Upper lobe of left lung (tissue), 6 donors: ENCODE results near the gene SPINT1. TPM values are rescaled to one million over a fixed set of nuclear protein-coding genes. Genes with fewer than 3 reads are reported as not detected.

Experiments
- ATAC-seq, 2 donors: fragments of 200-7000 bp; cut with Tn5 transposase; one replicate each; pipeline ENCODE4 v1.9.1; 2022; ENCODE audit warnings: mild to moderate bottlenecking in 2 of 2, moderate library complexity in 2 of 2; ENCODE audit not compliant: low FRiP score in 2 of 2
- DNase-seq, 2 donors: peaks; one replicate each; pipeline ENCODE4 v3.0.0-alpha.2; 2019 to 2020
- H3K27ac ChIP-seq, 4 donors: fragments of 200-600 bp; sonication (generic); one replicate each; pipeline ENCODE4 v1.5.1; 2016 to 2019
- H3K27me3 ChIP-seq, 4 donors: fragments of 200-600 bp; sonication (generic); one replicate each; pipeline ENCODE4 v1.5.1; 2017 to 2019
- H3K36me3 ChIP-seq, 4 donors: fragments of 200-600 bp; sonication (generic); one replicate each; pipeline ENCODE4 v1.5.1; 2016 to 2019
- H3K4me1 ChIP-seq, 4 donors: fragments of 200-600 bp; sonication (generic); one replicate each; pipeline ENCODE4 v1.5.1; 2018 to 2019
- H3K4me3 ChIP-seq, 4 donors: fragments of 200-600 bp; sonication (generic); one replicate each; pipeline ENCODE4 v1.5.1; 2017 to 2019; ENCODE audit warnings: mild to moderate bottlenecking in 2 of 4, moderate library complexity in 1 of 4
- H3K9me3 ChIP-seq, 4 donors: fragments of 200-600 bp; sonication (generic); one replicate each; pipeline ENCODE4 v1.5.1; 2018 to 2019
- CTCF ChIP-seq, 6 experiments: fragments of 450-650 bp in 4 of 6; fragments of 200-600 bp in 2 of 6; sonication (generic) in 2 of 6; IDR thresholded peaks; one replicate each; pipeline ENCODE4 v1.5.1; 2016 to 2019; ENCODE audit warnings: antibody characterized with exemption in 6 of 6
- EP300 ChIP-seq, 4 donors: sonication (generic); formaldehyde crosslinking; IDR thresholded peaks; one replicate each; pipeline ENCODE4 v1.5.1; 2017; ENCODE audit warnings: antibody characterized with exemption in 4 of 4, control low read depth in 2 of 4
- POLR2A ChIP-seq, 4 donors: fragments of 450-650 bp; IDR thresholded peaks; one replicate each; pipeline ENCODE4 v1.5.1; 2016 to 2017; ENCODE audit warnings: antibody characterized with exemption in 4 of 4, mild to moderate bottlenecking in 2 of 4
- POLR2AphosphoS5 ChIP-seq, 2 donors: sonication (generic); formaldehyde crosslinking; IDR thresholded peaks; one replicate each; pipeline ENCODE4 v1.5.1; 2017; ENCODE audit warnings: antibody characterized with exemption in 2 of 2
- WGBS, 2 donors: methylation state at CpG; one replicate each; pipeline ENCODE4 v1.1.5; 2017 to 2018; 5-methylcytosine and 5-hydroxymethylcytosine counted together
- total RNA-seq, 6 donors: library from RNA; depleted of rRNA in 4 of 6; stranded (reverse); fragments of >200 nt in 4 of 6; gene quantifications; one replicate each; pipeline versions ENCODE4 v1.1.0 to v1.2.1, GENCODE V29; 2016 to 2021
- donor health status: DM: no; HTN: no; CAD: no; lungs with moderate emphysema.
- donor health status: DM: no; HTN: yes; CAD: no; lungs with severe emphysema.

The SPINT1 gene
- total RNA-seq, 6 donors from 2014 or later: 99.3 to 252 (median 163) TPM

GRCh38 chr15:40881351-40881750 lies 37.5 kb downstream of the SPINT1 start:
- ATAC-seq (no peak), DNase-seq (no peak)
- no peaks in the 10 kb centered on the region for H3K27me3 ChIP-seq
- H3K27ac ChIP-seq: no peak overlapping the region
- no peak overlapping the region for H3K4me3 ChIP-seq
- H3K9me3 ChIP-seq: no peaks in the 10 kb centered on the region
- H3K4me1 ChIP-seq: no peaks in the 10 kb centered on the region
- no peaks in the 10 kb centered on the region for H3K36me3 ChIP-seq
- TF ChIP-seq POLR2AphosphoS5 (IDR thresholded peaks at IDR 0.05): no peak
- TF ChIP-seq EP300 (IDR thresholded peaks at IDR 0.05): no peak
- TF ChIP-seq CTCF (IDR thresholded peaks at IDR 0.05): no peak
- no peak for TF ChIP-seq POLR2A (IDR thresholded peaks at IDR 0.05)
- WGBS, 2 donors: 88 to 96% methylated on average over 6 of the region's 6 CpGs

- DNase-seq (no peak), ATAC-seq (no peak)
- H3K4me3 ChIP-seq: no peak overlapping the region
- 61 to 74% methylated on average over 1 of the region's 1 CpG for WGBS, 2 donors
- no peaks in the 10 kb centered on the region for H3K36me3 ChIP-seq
- H3K9me3 ChIP-seq: no peaks in the 10 kb centered on the region
- H3K4me1 ChIP-seq: no peaks in the 10 kb centered on the region
- no peak overlapping the region for H3K27ac ChIP-seq
- no peaks in the 10 kb centered on the region for H3K27me3 ChIP-seq
- no peak for TF ChIP-seq POLR2AphosphoS5 (IDR thresholded peaks at IDR 0.05)
- no peak for TF ChIP-seq POLR2A (IDR thresholded peaks at IDR 0.05)
- TF ChIP-seq CTCF (IDR thresholded peaks at IDR 0.05): no peak
- no peak for TF ChIP-seq EP300 (IDR thresholded peaks at IDR 0.05)
Measured at GRCh38 chr15:40886586-40886985, 42.7 kb downstream of the SPINT1 start.

GRCh38 chr15:40889112-40889511 lies 45.3 kb downstream of the SPINT1 start:
- DNase-seq (no peak), ATAC-seq (no peak)
- Histone ChIP-seq H3K27ac (no peak overlapping the region), H3K36me3 (no peaks in the 10 kb centered on the region), H3K9me3 (no peaks in the 10 kb centered on the region), H3K4me3 (no peak overlapping the region), H3K4me1 (peaks cover 4 to 12% (median 6%) of the 10 kb centered on the region in 4 donors), H3K27me3 (no peaks in the 10 kb centered on the region)
- TF ChIP-seq POLR2A (IDR thresholded peaks at IDR 0.05) (no peak), POLR2AphosphoS5 (IDR thresholded peaks at IDR 0.05) (no peak), EP300 (IDR thresholded peaks at IDR 0.05) (no peak), CTCF (IDR thresholded peaks at IDR 0.05) (no peak)

- DNase-seq: no peak
- 87 to 88% methylated on average over 5 of the region's 5 CpGs for WGBS, 2 donors
- H3K4me3 ChIP-seq: no peak overlapping the region
- no peak overlapping the region for H3K27ac ChIP-seq
- no peak for TF ChIP-seq CTCF (IDR thresholded peaks at IDR 0.05)
- TF ChIP-seq EP300 (IDR thresholded peaks at IDR 0.05): no peak
- no peak for TF ChIP-seq POLR2AphosphoS5 (IDR thresholded peaks at IDR 0.05)
- no peak for TF ChIP-seq POLR2A (IDR thresholded peaks at IDR 0.05)
- H3K4me1 ChIP-seq: peaks cover 13 to 25% (median 18%) of the 10 kb centered on the region in 4 donors
- H3K27me3 ChIP-seq: no peaks in the 10 kb centered on the region
- peaks cover 0 to 8% (median 2%) of the 10 kb centered on the region in 4 donors for H3K36me3 ChIP-seq
- H3K9me3 ChIP-seq: no peaks in the 10 kb centered on the region
- no peak for ATAC-seq
Measured at GRCh38 chr15:40891138-40891537, 47.3 kb downstream of the SPINT1 start.

GRCh38 chr15:40891810-40892446 lies 48.1 kb downstream of the SPINT1 start:
- Histone ChIP-seq H3K9me3 (no peaks in the 10 kb centered on the region), H3K4me3 (no peak overlapping the region), H3K27ac (no peak overlapping the region), H3K36me3 (peaks cover 0 to 15% (median 9%) of the 10 kb centered on the region in 4 donors), H3K4me1 (peaks cover 13 to 28% (median 21%) of the 10 kb centered on the region in 4 donors), H3K27me3 (no peaks in the 10 kb centered on the region)
- ATAC-seq (no peak), DNase-seq (peak in 1 of 2 donors; percentile 55)
- TF ChIP-seq EP300 (IDR thresholded peaks at IDR 0.05) (no peak), CTCF (IDR thresholded peaks at IDR 0.05) (peak in 5 of 6 experiments; percentile 60 to 65 (median 62))
- WGBS, 2 donors: 16 to 22% methylated on average over 4 of the region's 4 CpGs
